Cardiac muscle cell (in vitro differentiated cells and primary cell): ENCODE measurements around the gene ABCC4. TPM values are rescaled to one million over a fixed set of nuclear protein-coding genes. Genes with fewer than 3 reads are reported as not detected.
"Not testable (repeated sequence)": the region's sequence is repeated elsewhere in the genome, so short reads cannot be mapped to it uniquely, and the experiment has no call there.

Experiments
- DNase-seq, 2 donors: peaks; one replicate each; pipeline versions ENCODE4 v3.0.0 to v3.0.0-alpha.2; 2010 to 2017; ENCODE audit warnings: low read depth in 1 of 2, low spot score in 1 of 2
- H3K27ac ChIP-seq: fragments of 200-600 bp; sonication (generic); 2 replicates; pipeline ENCODE4 v1.5.1; 2016
- H3K27me3 ChIP-seq: fragments of 200-600 bp; sonication (generic); 2 replicates; pipeline ENCODE4 v1.6.0; 2016; ENCODE audit warnings: control low read depth
- H3K36me3 ChIP-seq: fragments of 200-600 bp; sonication (generic); 2 replicates; pipeline ENCODE4 v1.5.1; 2016; ENCODE audit warnings: control low read depth
- H3K4me1 ChIP-seq: fragments of 200-600 bp; sonication (generic); 2 replicates; pipeline ENCODE4 v1.8.1; 2017; ENCODE audit warnings: low read depth, mild to moderate bottlenecking, mixed run types
- H3K4me3 ChIP-seq: fragments of 200-600 bp; sonication (generic); 2 replicates; pipeline ENCODE4 v1.5.1; 2016; ENCODE audit warnings: mild to moderate bottlenecking
- H3K9me3 ChIP-seq: fragments of 200-600 bp; sonication (generic); 2 replicates; pipeline ENCODE4 v1.5.1; 2017; ENCODE audit warnings: low read depth, mild to moderate bottlenecking, control low read depth
- CTCF ChIP-seq: IDR thresholded peaks from 2 replicates; pipeline ENCODE4 v1.5.1; 2012; ENCODE audit warnings: low read depth, mild to moderate bottlenecking, low read length
- polyA plus RNA-seq: library from polyadenylated mRNA; unstranded; fragments of >200 nt; fragmentation: Nextera tagmentation; extraction: Ambion mirVana; gene quantifications from 2 replicates; pipeline ENCODE4 v1.2.1, GENCODE V29; 2016
- total RNA-seq: library from RNA; depleted of rRNA; stranded (reverse); fragments of >200 nt; gene quantifications from 2 replicates; pipeline ENCODE4 v1.2.3, GENCODE V29; 2016

Gene ABCC4
- total and polyA plus RNA-seq, 2 experiments from 2014 or later, result 1.6 to 5.0 TPM

GRCh38 chr13:95207769-95208366 is 93.4 kb downstream of the ABCC4 start:
- H3K4me1 ChIP-seq, result no peaks in the 10 kb centered on the region
- no peak for TF ChIP-seq CTCF
- H3K4me3 ChIP-seq, result no peak overlapping the region
- H3K27me3 ChIP-seq, result no peaks in the 10 kb centered on the region
- H3K36me3 ChIP-seq, result no peaks in the 10 kb centered on the region
- DNase-seq, result no peak
- H3K27ac ChIP-seq, result no peak overlapping the region
- H3K9me3 ChIP-seq, result no peaks in the 10 kb centered on the region

GRCh38 chr13:95206116-95206515 is 95.1 kb downstream of the ABCC4 start:
- Histone ChIP-seq H3K27ac (no peak overlapping the region), H3K36me3 (no peaks in the 10 kb centered on the region), H3K4me3 (no peak overlapping the region), H3K27me3 (no peaks in the 10 kb centered on the region), H3K9me3 (no peaks in the 10 kb centered on the region), H3K4me1 (no peaks in the 10 kb centered on the region)
- no peak for DNase-seq
- no peak for TF ChIP-seq CTCF

GRCh38 chr13:95204231-95204765 is 97.0 kb downstream of the ABCC4 start:
- no peak for DNase-seq
- H3K36me3 ChIP-seq, result no peaks in the 10 kb centered on the region
- TF ChIP-seq CTCF, result no peak
- H3K27ac ChIP-seq, result no peak overlapping the region
- no peaks in the 10 kb centered on the region for H3K4me1 ChIP-seq
- H3K27me3 ChIP-seq, result no peaks in the 10 kb centered on the region
- no peaks in the 10 kb centered on the region for H3K9me3 ChIP-seq
- no peak overlapping the region for H3K4me3 ChIP-seq

GRCh38 chr13:95201814-95202651 is 99.2 kb downstream of the ABCC4 start:
- TF ChIP-seq CTCF, result no peak
- Histone ChIP-seq H3K4me3 (no peak overlapping the region), H3K27me3 (no peaks in the 10 kb centered on the region), H3K4me1 (no peaks in the 10 kb centered on the region), H3K9me3 (no peaks in the 10 kb centered on the region), H3K36me3 (no peaks in the 10 kb centered on the region), H3K27ac (no peak overlapping the region)
- peak in 1 of 2 donors; percentile 78 for DNase-seq

GRCh38 chr13:95200386-95200957 is 100.8 kb downstream of the ABCC4 start:
- not testable (repeated sequence) for H3K4me3 ChIP-seq, H3K9me3 ChIP-seq, H3K36me3 ChIP-seq, H3K27ac ChIP-seq, DNase-seq, H3K27me3 ChIP-seq, H3K4me1 ChIP-seq

- no peaks in the 10 kb centered on the region for H3K36me3 ChIP-seq
- H3K4me1 ChIP-seq, result no peaks in the 10 kb centered on the region
- no peak overlapping the region for H3K4me3 ChIP-seq
- no peak for TF ChIP-seq CTCF
- H3K9me3 ChIP-seq, result no peaks in the 10 kb centered on the region
- no peak overlapping the region for H3K27ac ChIP-seq
- no peak for DNase-seq
- no peaks in the 10 kb centered on the region for H3K27me3 ChIP-seq
Measured at GRCh38 chr13:95199896-95200295, 101.4 kb downstream of the ABCC4 start.

- not testable (repeated sequence) for H3K27ac ChIP-seq, H3K4me3 ChIP-seq, H3K36me3 ChIP-seq, H3K4me1 ChIP-seq, DNase-seq, H3K27me3 ChIP-seq, H3K9me3 ChIP-seq
Measured at GRCh38 chr13:95198606-95199005, 102.6 kb downstream of the ABCC4 start.
